Naive B cell (primary cell): ENCODE data around the gene BTBD9. TPM values are rescaled to one million over a fixed set of nuclear protein-coding genes. Genes with fewer than 3 reads are reported as not detected.

Experiments
- ATAC-seq, 2 donors: fragments of 150-1000 bp; cut with Tn5 transposase; 2 replicates each; pipeline ENCODE4 v1.10.0; 2021; ENCODE audit warnings: low read depth in 2 of 2, mild to moderate bottlenecking in 2 of 2, moderate library complexity in 2 of 2
- DNase-seq: peaks from one replicate; pipeline ENCODE4 v3.0.0; 2022
- H3K27ac Mint-ChIP-seq, 6 donors: one replicate each; pipeline ENCODE4 v1.8.0; 2020 to 2022; ENCODE audit warnings: mild to moderate bottlenecking in 6 of 6, mixed read lengths in 6 of 6, moderate library complexity in 5 of 6, inconsistent platforms in 2 of 6
- H3K27me3 Mint-ChIP-seq, 3 donors: one replicate each; pipeline ENCODE4 v1.8.0; 2021 to 2022; ENCODE audit warnings: mixed read lengths in 3 of 3, mild to moderate bottlenecking in 1 of 3
- H3K36me3 Mint-ChIP-seq, 2 donors: one replicate each; pipeline ENCODE4 v1.8.0; 2020 to 2022; ENCODE audit warnings: mixed read lengths in 2 of 2, inconsistent platforms in 1 of 2, mild to moderate bottlenecking in 1 of 2
- H3K4me1 Mint-ChIP-seq, 3 donors: one replicate each; pipeline ENCODE4 v1.8.0; 2020 to 2022; ENCODE audit warnings: mixed read lengths in 3 of 3, inconsistent platforms in 1 of 3, mild to moderate bottlenecking in 1 of 3, moderate library complexity in 1 of 3
- H3K4me3 Mint-ChIP-seq, 8 donors: one replicate each; pipeline ENCODE4 v1.8.0; 2020 to 2022; ENCODE audit warnings: mild to moderate bottlenecking in 8 of 8, mixed read lengths in 8 of 8, moderate library complexity in 8 of 8, inconsistent platforms in 2 of 8
- H3K9me3 Mint-ChIP-seq, 7 donors: one replicate each; pipeline ENCODE4 v1.8.0; 2020 to 2022; ENCODE audit warnings: mixed read lengths in 7 of 7, mild to moderate bottlenecking in 5 of 7, inconsistent platforms in 2 of 7, moderate library complexity in 1 of 7
- polyA plus RNA-seq, 6 donors: library from polyadenylated mRNA; unstranded; fragments of 300-500 nt; fragmentation: Illumina TruSeq; gene quantifications; one replicate each; pipeline ENCODE4 v1.2.3, GENCODE V29; 2021; ENCODE audit warnings: low read depth in 6 of 6

BTBD9 gene
- polyA plus RNA-seq, 6 donors from 2014 or later: 3.5 to 29.1 (median 20.2) TPM

DNA sequence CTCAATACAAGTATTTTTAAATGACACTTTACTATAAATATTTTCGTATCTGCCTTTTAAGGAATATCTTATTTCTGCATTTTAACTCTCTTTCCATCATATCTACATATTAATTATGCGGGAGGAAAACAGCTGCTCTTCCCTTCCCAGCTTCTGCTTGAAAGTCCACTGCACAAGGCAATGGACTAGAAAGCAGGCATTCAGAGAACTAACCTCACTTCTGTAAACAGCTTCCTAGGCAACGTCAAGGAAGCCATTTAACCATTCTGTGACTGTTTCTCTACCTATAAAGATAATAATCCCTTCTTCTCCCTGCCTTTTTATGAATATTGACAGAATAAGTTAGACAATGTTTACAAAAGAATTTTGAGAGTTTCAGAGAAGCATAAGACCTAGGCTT, 319.4 kb downstream of the BTBD9 start:
- Mint-ChIP-seq H3K4me3 (no peak overlapping the region), H3K9me3 (peaks cover 0 to 2% (median 0%) of the 10 kb centered on the region in 7 donors), H3K27ac (peak overlapping the region in 2 of 6 donors; percentile 37 to 39), H3K4me1 (peaks cover 35 to 41% (median 38%) of the 10 kb centered on the region in 3 donors), H3K27me3 (no peaks in the 10 kb centered on the region), H3K36me3 (peaks cover 8 to 9% of the 10 kb centered on the region in 2 donors)
- DNase-seq (no peak), ATAC-seq (no peak)

DNA sequence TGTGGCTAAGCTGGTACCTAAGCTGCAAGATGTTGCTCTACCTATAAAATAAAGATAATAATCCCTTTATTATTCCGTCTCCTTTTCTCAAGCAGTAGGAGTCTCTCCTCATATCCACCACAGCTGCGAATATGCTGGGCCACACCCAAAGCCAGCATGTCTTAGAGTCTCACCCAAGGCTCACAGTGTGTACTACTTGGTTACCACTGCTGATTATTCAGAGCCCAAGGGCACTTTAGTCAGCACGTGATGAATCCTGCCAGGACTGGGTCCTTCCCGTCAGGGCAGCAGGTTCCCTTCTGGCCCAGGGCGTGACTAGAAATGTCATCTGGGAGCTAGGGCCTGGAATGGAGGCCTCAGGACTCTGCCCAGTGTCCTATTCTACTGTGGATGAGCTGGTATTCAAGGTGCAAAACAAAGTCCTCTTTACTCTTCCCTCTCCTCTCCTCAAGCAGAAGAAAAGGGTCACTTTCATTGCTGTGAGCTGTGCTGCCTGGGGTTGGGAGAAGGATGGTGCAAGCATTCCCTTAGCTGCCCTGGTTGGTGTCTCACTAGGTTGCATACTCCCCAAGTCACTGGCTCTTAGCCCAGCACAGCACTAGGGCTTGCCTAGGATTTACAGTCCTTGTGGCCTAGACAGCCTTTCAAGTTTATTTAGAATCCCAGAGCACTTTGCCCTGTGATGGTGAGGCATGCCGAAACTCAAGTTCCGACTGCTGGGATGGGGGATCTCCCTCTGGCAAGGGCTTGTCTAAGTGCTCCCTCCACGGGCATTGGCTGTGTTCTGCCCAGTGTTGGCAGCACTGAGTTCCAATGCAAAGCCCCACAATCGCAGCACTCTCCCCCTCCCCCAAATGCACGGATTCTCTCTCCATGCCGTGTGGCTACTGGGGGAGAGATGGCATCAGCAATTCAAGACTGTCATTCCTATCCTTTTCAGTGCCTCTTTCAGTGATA, 320.2 kb downstream of the BTBD9 start:
- no peak for ATAC-seq

DNA sequence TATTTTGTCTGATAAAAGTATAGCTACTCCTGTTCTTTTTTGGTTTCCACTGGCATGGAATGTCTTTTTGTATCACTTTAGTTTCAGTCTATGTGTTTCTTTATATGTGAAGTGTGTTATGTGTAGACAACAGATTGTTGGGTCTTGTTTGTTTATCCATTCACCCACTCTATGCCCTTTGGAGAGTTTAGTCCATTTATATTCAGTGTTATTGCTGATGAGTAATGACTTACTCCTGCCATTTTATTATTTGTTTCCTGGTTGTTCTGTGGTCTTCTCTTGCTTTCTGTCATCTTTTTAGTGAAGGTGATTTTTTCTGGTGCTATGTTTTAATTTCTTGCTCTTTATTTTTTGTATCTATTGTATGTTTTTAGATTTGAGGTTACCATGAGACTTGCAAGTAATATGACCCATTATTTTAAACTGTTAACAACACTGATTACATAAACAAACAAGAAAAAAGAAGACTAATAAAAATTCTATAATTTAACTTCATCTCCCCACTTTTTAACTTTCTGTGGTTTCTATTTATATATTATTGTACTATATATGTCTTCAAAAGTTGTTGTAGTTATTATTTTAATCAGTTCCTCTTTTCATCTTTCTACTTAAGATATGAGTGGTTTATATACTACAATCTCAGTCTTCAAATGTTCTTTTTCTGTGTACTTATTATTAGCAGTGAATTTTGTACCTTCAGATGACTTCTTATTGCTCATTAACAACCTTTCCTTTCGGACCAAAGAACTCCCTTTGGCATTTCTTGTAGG, 323.4 kb downstream of the BTBD9 start:
- H3K27me3 Mint-ChIP-seq: no peaks in the 10 kb centered on the region
- peaks cover 0 to 2% (median 0%) of the 10 kb centered on the region in 7 donors for H3K9me3 Mint-ChIP-seq
- H3K36me3 Mint-ChIP-seq: peaks cover 0 to 4% of the 10 kb centered on the region in 2 donors
- DNase-seq (no peak), ATAC-seq (peak in 1 of 2 donors; percentile 47)
- peak overlapping the region in 4 of 8 donors; percentile 44 to 69 (median 64) for H3K4me3 Mint-ChIP-seq
- H3K4me1 Mint-ChIP-seq: peaks cover 33 to 35% (median 33%) of the 10 kb centered on the region in 3 donors
- H3K27ac Mint-ChIP-seq: peak overlapping the region in 1 of 6 donors; percentile 33

More for the DNA sequence above, 320.2 kb downstream of the BTBD9 start:
- Mint-ChIP-seq H3K4me1 (peaks cover 35 to 41% (median 38%) of the 10 kb centered on the region in 3 donors), H3K27ac (peak overlapping the region in 1 of 6 donors; percentile 55), H3K27me3 (no peaks in the 10 kb centered on the region), H3K9me3 (peaks cover 0 to 2% (median 0%) of the 10 kb centered on the region in 7 donors), H3K36me3 (peaks cover 6 to 8% of the 10 kb centered on the region in 2 donors), H3K4me3 (no peak overlapping the region)
- no peak for DNase-seq

DNA sequence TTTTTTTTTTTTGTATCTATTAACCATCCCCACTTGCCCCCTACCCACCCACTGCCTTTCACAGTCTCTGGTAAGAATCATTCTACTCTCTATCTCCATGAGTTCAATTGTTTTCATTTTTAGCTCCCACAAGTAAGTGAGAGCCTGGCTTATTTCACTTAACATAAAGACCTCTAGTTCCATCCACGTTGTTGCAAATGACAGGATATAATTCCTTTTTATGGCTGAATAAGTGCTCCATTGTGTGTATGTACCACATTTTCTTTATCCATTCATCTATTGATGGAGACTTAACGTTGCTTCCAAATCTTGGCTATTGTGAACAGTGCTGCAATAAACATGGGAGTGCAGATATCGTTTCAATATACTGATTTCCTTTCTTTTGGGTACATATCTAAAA, 328.5 kb downstream of the BTBD9 start:
- Mint-ChIP-seq H3K9me3 (no peaks in the 10 kb centered on the region), H3K4me1 (peaks cover 22 to 23% (median 23%) of the 10 kb centered on the region in 3 donors), H3K27me3 (no peaks in the 10 kb centered on the region), H3K27ac (peak overlapping the region in 1 of 6 donors; percentile 41), H3K36me3 (no peaks in the 10 kb centered on the region), H3K4me3 (no peak overlapping the region)
- no peak for DNase-seq
- ATAC-seq: no peak

DNA sequence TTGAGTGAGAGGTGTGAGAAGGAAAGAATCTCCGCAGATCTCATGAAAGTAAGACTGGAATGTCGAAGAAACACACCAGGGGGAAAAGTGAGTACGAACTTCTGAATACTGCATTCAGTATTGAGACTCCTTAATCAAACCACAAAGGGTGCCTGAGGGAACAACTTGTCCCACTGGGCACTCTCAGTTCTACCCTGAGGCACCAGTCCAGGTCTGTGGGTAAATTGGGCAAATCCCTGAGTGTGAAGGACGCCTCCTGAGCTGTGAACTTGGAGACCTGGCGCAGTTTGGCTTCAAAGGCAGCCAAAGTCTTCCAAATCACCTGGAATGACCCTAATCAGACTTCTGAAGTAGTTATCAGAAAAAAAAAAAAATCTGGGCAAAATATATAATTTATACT, 329.7 kb downstream of the BTBD9 start:
- Mint-ChIP-seq H3K4me3 (no peak overlapping the region), H3K9me3 (no peaks in the 10 kb centered on the region), H3K4me1 (peaks cover 20 to 22% (median 22%) of the 10 kb centered on the region in 3 donors), H3K27ac (peak overlapping the region in 1 of 6 donors; percentile 20), H3K27me3 (no peaks in the 10 kb centered on the region), H3K36me3 (no peaks in the 10 kb centered on the region)
- no peak for DNase-seq
- ATAC-seq: no peak

DNA sequence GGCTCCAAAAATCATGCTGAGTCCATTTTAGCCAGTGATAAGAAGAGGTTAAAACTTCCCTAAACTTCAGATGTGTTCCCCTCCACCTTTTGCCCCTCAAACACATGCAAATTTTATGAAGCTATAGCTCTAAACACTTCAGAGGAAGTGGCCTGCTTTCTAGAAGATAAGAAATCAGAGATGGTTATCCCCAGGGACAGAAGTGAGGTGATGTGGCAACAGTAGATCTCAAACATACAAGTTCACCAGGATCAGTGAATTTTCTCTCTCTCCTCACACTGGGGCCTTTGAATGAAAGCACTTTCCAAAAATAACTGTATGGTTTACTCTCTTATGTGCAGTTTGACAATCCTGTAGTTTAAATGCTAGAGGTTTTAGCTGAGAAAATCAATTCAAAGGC, 332.0 kb downstream of the BTBD9 start:
- Mint-ChIP-seq H3K36me3 (no peaks in the 10 kb centered on the region), H3K9me3 (no peaks in the 10 kb centered on the region), H3K4me3 (peak overlapping the region in 4 of 8 donors; percentile 1 to 51 (median 18)), H3K27me3 (no peaks in the 10 kb centered on the region), H3K27ac (peak overlapping the region in 4 of 6 donors; percentile 2 to 62 (median 26)), H3K4me1 (peaks cover 20 to 24% (median 22%) of the 10 kb centered on the region in 3 donors)
- peak; percentile 26 for DNase-seq
- ATAC-seq: peak; percentile 94 to 95

DNA sequence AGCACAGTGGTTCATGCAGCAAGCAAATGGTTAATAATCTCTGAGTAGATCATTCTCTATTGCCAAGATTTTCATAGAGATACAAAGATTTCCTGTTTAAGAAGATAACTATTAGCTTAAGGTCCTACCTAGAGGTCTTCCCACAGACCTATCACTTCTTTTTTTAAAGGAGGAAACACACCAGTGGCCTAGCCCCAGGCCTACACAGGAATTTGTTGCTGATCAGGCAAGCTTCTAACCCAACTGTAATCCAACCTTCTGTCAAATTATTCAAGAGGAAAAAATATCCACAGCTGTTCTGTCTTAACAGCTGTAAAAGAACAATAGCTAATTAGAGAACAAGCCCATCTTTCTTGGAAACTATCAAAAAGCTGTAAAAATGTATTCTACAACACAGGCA, 332.8 kb downstream of the BTBD9 start:
- no peaks in the 10 kb centered on the region for H3K9me3 Mint-ChIP-seq
- DNase-seq (no peak), ATAC-seq (no peak)
- H3K4me3 Mint-ChIP-seq: peak overlapping the region in 2 of 8 donors; percentile 4 to 51
- peak overlapping the region in 3 of 6 donors; percentile 54 to 79 (median 62) for H3K27ac Mint-ChIP-seq
- peaks cover 20 to 27% (median 22%) of the 10 kb centered on the region in 3 donors for H3K4me1 Mint-ChIP-seq
- H3K27me3 Mint-ChIP-seq: no peaks in the 10 kb centered on the region
- peaks cover 0 to 3% of the 10 kb centered on the region in 2 donors for H3K36me3 Mint-ChIP-seq

DNA sequence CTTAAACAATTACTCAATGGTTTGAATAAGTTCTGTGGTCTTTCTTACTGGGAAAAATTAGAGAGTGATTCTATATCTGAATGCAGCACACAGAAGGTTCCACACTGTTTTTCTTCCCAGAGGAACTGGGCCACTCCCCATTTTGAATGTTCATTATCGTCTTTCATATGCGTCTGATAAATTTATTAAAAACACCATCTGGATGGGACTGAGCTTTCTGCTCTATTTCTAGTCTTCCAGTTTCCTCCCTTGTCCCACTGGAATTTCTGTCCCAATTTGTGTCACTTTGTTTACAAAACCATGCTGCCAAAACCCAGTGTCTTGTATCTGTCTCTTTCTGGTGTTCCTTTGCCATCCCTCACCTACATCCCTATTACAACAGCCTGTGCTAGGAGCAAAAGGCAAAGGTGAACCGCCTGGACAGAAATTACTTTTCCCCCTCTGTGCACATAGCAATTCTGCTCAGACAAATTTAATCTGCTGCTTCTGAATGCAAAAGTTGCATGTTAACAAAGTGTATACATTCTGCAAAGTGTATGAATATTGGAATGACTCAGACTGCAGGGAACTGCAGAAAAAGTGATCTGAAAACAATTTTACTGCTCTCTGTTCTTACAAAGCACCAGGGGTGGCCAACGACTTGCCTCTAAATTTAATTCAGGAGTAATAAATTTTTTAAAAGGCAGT, 333.6 kb downstream of the BTBD9 start:
- H3K4me3 Mint-ChIP-seq: peak overlapping the region in 2 of 8 donors; percentile 35
- ATAC-seq: no peak

DNA sequence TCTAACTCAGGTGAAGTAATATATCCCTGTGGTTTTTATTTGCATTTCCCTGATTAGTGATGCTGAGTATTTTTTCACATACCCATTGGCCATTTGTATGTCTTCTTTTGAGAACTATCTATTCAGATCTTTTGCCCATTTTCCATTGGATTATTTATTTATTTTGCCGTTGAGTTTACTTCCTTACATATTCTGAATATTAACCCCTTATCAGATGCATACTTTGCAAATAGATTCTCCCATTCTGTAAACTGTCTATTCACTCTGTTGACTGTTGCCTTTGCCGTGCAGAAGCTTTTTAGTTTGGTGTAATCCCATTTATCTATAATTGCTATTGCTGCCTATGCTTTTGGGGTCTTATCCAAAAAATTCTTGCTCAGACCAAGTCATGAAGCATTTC, 336.9 kb downstream of the BTBD9 start:
- Mint-ChIP-seq H3K27ac (no peak overlapping the region), H3K27me3 (no peaks in the 10 kb centered on the region), H3K4me3 (no peak overlapping the region), H3K4me1 (peaks cover 14 to 24% (median 15%) of the 10 kb centered on the region in 3 donors), H3K9me3 (peaks cover 0 to 7% (median 1%) of the 10 kb centered on the region in 7 donors), H3K36me3 (peaks cover 0 to 7% of the 10 kb centered on the region in 2 donors)
- DNase-seq (no peak), ATAC-seq (no peak)

More for the DNA sequence above, 333.6 kb downstream of the BTBD9 start:
- Mint-ChIP-seq H3K27ac (peak overlapping the region in 2 of 6 donors; percentile 12 to 60), H3K9me3 (peaks cover 0 to 4% (median 0%) of the 10 kb centered on the region in 7 donors), H3K27me3 (no peaks in the 10 kb centered on the region), H3K4me1 (peaks cover 20 to 27% (median 22%) of the 10 kb centered on the region in 3 donors), H3K36me3 (peaks cover 0 to 7% of the 10 kb centered on the region in 2 donors)
- DNase-seq: no peak

DNA sequence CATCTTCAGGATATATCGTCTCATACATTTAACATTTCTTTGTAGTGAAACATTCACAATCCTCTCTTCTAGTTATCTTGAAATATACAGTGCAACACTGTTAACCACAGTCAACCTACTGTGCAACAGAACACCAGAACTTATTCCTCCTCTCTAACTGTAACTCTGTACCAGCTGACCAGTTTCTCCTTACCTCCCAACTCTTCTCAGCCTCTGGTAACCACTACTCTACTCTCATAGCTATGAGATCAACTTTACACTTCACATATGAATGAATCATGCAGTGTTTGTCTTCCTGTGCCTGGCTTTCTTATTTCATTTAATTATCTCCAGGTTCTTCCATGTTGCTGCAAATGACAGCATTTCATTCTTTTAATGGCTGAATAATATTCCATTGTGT, 337.6 kb downstream of the BTBD9 start:
- Mint-ChIP-seq H3K9me3 (peaks cover 0 to 7% (median 1%) of the 10 kb centered on the region in 7 donors), H3K4me3 (no peak overlapping the region), H3K27ac (no peak overlapping the region), H3K27me3 (no peaks in the 10 kb centered on the region), H3K36me3 (peaks cover 0 to 7% of the 10 kb centered on the region in 2 donors), H3K4me1 (peaks cover 6 to 17% (median 7%) of the 10 kb centered on the region in 3 donors)
- no peak for DNase-seq
- no peak for ATAC-seq

DNA sequence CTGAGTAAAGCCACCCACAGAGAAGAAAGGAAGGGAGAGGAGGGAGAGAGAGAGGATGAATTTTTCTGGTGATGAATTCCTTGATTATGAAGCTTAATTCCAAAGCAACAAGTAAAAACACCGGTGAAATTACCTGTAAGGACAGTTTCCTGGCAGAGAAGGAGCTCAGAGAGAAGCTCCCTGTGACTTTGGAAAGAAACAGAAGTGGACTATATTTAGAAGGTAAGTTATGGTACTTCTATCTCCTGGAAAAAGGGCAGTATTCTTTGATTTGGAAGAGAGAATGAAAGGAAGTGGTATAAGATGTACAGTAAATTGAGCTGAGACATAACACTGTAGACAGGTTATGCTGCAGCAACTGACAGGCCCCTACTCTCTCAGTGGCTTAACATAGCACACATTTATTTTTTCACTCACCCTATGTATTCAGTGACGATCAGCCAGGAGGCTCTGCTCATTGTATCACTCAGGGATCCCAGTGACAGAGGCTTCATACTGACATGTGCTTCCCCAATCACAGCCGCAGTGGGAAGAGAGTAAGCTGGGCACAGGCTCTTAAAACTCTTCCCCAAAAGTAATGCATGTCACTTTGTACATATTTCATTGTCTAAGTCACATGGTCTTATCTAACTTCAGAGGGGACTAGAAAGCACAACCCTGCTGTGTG, 349.5 kb downstream of the BTBD9 start:
- ATAC-seq: no peak
- H3K4me1 Mint-ChIP-seq: peaks cover 0 to 7% (median 0%) of the 10 kb centered on the region in 3 donors
- no peak for DNase-seq
- peak overlapping the region in 3 of 6 donors; percentile 30 to 54 (median 47) for H3K27ac Mint-ChIP-seq
- peaks cover 20 to 23% of the 10 kb centered on the region in 2 donors for H3K36me3 Mint-ChIP-seq
- H3K27me3 Mint-ChIP-seq: no peaks in the 10 kb centered on the region
- peaks cover under 1 to 20% (median 13%) of the 10 kb centered on the region in 7 donors for H3K9me3 Mint-ChIP-seq
- H3K4me3 Mint-ChIP-seq: no peak overlapping the region

DNA sequence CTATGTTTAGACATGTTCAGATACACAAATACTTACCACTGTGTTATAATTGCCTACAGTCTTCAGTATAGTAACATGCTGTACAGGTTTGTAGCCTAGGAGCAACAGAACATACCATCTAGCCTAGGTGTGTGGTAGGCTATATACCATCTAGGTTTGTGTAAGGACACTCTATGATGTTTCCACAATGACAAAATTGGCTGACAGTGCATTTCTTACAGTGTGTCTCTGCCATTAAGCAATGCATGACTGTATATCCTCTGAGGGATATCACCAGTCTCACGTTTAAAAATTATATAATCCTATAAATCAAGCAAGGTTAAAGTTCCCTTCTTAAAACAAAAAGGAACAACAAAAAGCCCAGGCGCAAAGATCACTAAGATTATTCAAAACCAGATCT, 352.2 kb downstream of the BTBD9 start:
- Mint-ChIP-seq H3K9me3 (peaks cover 0 to 4% (median 0%) of the 10 kb centered on the region in 7 donors), H3K27me3 (no peaks in the 10 kb centered on the region), H3K4me3 (no peak overlapping the region), H3K4me1 (peaks cover 0 to 3% (median 2%) of the 10 kb centered on the region in 3 donors), H3K36me3 (peaks cover 31 to 34% of the 10 kb centered on the region in 2 donors), H3K27ac (no peak overlapping the region)
- DNase-seq (no peak), ATAC-seq (no peak)
